Activated CD4-positive, alpha-beta memory T cell treated with anti-CD3 and anti-CD28 coated beads, Interleukin-2, amount 10 ng/mL, durations not matched to agents 7 days and 5 days (primary cell): Measurements from ENCODE around the gene ODC1. TPM values are rescaled to one million over a fixed set of nuclear protein-coding genes. Genes with fewer than 3 reads are reported as not detected.

Source experiments
- CTCF ChIA-PET: fragments of 350-600 bp; sonication (Branson Sonifier 250); formaldehyde crosslinking; loops from one replicate; lab custom pipeline; 2021; ENCODE audit warnings: antibody characterized with exemption, inconsistent platforms; lab: Charles Lee
- POLR2A ChIA-PET: fragments of 350-600 bp; sonication (Branson Sonifier 250); formaldehyde crosslinking; loops from one replicate; lab custom pipeline; 2021; ENCODE audit warnings: antibody characterized with exemption; lab: Charles Lee
- DNase-seq: peaks from one replicate; pipeline ENCODE4 v3.0.0-alpha.2; 2020
- H3K27ac Mint-ChIP-seq: one replicate; pipeline ENCODE4 v1.8.0; 2021; ENCODE audit warnings: mild to moderate bottlenecking, mixed read lengths
- H3K27me3 Mint-ChIP-seq: one replicate; pipeline ENCODE4 v1.8.0; 2021; ENCODE audit warnings: mixed read lengths
- H3K36me3 Mint-ChIP-seq: one replicate; pipeline ENCODE4 v1.8.0; 2021; ENCODE audit warnings: low read depth, mixed read lengths
- H3K4me1 Mint-ChIP-seq: one replicate; pipeline ENCODE4 v1.8.0; 2021; ENCODE audit warnings: mixed read lengths
- H3K4me3 Mint-ChIP-seq: one replicate; pipeline ENCODE4 v1.8.0; 2021; ENCODE audit warnings: mild to moderate bottlenecking, mixed read lengths
- H3K9me3 Mint-ChIP-seq: one replicate; pipeline ENCODE4 v1.8.0; 2021; ENCODE audit warnings: mixed read lengths
- total RNA-seq, 2 experiments: library from RNA; stranded (reverse); gene quantifications; one replicate each; pipeline ENCODE4 v1.2.3, GENCODE V29; 2021

The ODC1 gene
- total RNA-seq, 2 experiments from 2014 or later: 48.1 to 54.9 TPM

- Mint-ChIP-seq H3K27ac (no peak overlapping the region), H3K36me3 (no peaks in the 10 kb centered on the region), H3K9me3 (no peaks in the 10 kb centered on the region), H3K4me3 (no peak overlapping the region), H3K27me3 (peaks cover 7% of the 10 kb centered on the region), H3K4me1 (peaks cover 11% of the 10 kb centered on the region)
- ChIA-PET POLR2A (no interaction called here), CTCF (no interaction called here)
- DNase-seq: no peak
These were observed 27.9 kb upstream of the ODC1 start for GRCh38 chr2:10475811-10476660.

DNA sequence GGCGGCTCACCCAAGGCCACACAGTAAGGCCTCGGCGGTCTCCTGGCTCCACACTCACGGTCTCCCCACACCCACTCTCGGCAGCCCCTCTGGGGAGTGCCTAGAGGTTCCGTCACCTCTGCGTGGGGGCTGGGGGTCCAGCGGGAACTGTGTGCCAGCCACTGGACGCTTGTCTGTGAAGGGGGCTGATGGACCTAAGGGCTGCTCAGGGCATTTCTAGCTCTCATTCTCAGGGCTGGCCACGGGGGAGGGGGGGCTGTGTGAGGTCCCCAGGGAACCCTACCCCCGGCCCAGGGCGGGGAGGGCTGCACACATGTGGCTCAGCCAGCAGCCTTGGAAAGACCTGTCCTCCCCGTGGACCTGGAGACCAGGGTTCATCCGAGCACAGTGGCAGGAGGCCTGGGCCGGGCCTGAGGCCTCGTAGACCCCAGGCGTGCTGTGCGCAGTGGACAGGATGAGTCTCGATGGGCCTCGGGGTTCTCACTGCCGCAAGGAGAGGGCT, 27.1 kb upstream of the ODC1 start:
- no peak for DNase-seq
- peaks cover 11% of the 10 kb centered on the region for H3K4me1 Mint-ChIP-seq
- H3K27ac Mint-ChIP-seq: no peak overlapping the region
- H3K4me3 Mint-ChIP-seq: no peak overlapping the region
- no peaks in the 10 kb centered on the region for H3K36me3 Mint-ChIP-seq
- peaks cover 4% of the 10 kb centered on the region for H3K27me3 Mint-ChIP-seq
- POLR2A ChIA-PET: no interaction called here
- CTCF ChIA-PET: no interaction called here
- H3K9me3 Mint-ChIP-seq: no peaks in the 10 kb centered on the region

- Mint-ChIP-seq H3K36me3 (no peaks in the 10 kb centered on the region), H3K27me3 (peaks cover 4% of the 10 kb centered on the region), H3K9me3 (no peaks in the 10 kb centered on the region), H3K4me1 (peaks cover 11% of the 10 kb centered on the region), H3K4me3 (no peak overlapping the region), H3K27ac (no peak overlapping the region)
- DNase-seq: no peak
- ChIA-PET POLR2A (interaction anchor here (0.9 kb wide), 1 partner anchor 18 kb away, joined by 3 read pairs; no protein-coding TSS in a partner anchor), CTCF (no interaction called here)
These were observed 25.1 kb upstream of the ODC1 start for GRCh38 chr2:10473121-10473756.

DNA sequence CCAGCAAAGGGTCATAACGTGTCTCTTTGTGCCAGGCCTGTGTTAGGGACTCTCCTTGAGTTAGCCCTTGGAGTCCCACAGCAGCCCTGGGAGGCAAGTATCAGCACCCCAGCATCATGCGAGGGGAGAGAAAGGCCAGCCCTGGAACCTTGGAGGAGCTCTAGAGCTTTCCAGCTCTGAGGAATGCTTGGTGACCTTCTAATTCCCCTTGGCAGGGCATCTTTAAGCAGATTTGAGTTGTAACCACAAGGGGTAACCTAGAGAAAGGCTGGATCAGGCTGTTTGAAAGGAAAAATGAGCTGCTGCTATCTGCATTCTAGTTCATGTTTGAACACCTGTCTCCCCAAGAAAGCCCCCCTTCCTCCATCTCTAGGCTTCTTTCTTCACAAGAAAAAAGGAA, 23.8 kb upstream of the ODC1 start:
- Mint-ChIP-seq H3K27ac (no peak overlapping the region), H3K27me3 (peaks cover 4% of the 10 kb centered on the region), H3K4me1 (peaks cover 2% of the 10 kb centered on the region), H3K4me3 (no peak overlapping the region), H3K36me3 (no peaks in the 10 kb centered on the region), H3K9me3 (no peaks in the 10 kb centered on the region)
- ChIA-PET CTCF (no interaction called here), POLR2A (no interaction called here)
- no peak for DNase-seq

DNA sequence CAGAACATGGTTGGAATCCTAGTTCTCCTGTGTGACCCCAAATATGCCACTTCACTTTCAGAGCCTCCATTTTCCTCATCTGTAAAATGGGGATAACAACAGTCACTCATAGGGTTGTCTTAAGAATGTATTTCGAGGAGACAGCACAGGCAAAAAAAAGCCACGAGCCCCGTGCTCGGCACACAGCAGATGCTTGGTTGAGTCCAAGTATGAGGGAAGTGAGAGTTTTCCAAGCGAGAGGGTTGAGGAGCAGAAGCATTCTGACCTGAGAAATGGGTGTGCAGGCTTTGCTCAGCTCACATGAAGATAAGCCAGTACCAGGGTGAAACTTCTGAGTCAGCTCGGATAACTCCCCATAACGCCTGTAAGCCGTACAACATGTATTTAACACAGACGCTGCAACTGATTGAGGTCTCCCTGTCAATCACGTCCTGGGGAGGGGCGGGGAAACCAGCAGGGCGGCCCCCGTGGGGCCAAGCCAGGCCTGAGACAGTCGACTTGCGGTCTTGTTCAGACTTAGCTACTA, 23.0 kb upstream of the ODC1 start:
- POLR2A ChIA-PET: no interaction called here
- Mint-ChIP-seq H3K9me3 (no peaks in the 10 kb centered on the region), H3K4me1 (no peaks in the 10 kb centered on the region), H3K27me3 (peaks cover 4% of the 10 kb centered on the region), H3K27ac (no peak overlapping the region), H3K36me3 (no peaks in the 10 kb centered on the region), H3K4me3 (no peak overlapping the region)
- DNase-seq: no peak
- CTCF ChIA-PET: no interaction called here

- ChIA-PET CTCF (no interaction called here), POLR2A (no interaction called here)
- Mint-ChIP-seq H3K27me3 (peaks cover 4% of the 10 kb centered on the region), H3K27ac (no peak overlapping the region), H3K4me1 (no peaks in the 10 kb centered on the region), H3K9me3 (no peaks in the 10 kb centered on the region), H3K4me3 (no peak overlapping the region), H3K36me3 (no peaks in the 10 kb centered on the region)
- no peak for DNase-seq
These were observed 22.0 kb upstream of the ODC1 start for GRCh38 chr2:10469955-10470608.

DNA sequence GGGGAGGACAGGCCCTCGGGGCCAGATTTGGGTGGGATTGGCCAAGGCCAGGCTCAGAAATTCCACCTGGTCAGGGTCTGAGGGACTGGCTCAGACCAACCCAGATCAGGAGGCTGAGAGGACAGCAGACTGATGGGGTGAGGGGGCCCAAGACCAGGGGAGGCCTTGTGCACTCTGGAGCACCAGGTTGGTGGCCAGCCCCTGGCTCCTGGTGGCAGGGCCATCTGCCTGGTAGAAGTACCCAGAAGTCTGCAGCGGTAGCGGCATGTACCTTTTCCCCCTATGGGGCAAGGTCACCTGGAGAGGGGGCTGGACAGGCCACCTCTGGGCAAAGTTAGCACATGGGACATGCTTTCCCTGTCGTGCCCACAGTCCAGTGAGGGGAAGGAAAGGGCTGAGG, 21.2 kb upstream of the ODC1 start:
- Mint-ChIP-seq H3K36me3 (no peaks in the 10 kb centered on the region), H3K4me3 (no peak overlapping the region), H3K9me3 (no peaks in the 10 kb centered on the region), H3K27ac (no peak overlapping the region), H3K4me1 (no peaks in the 10 kb centered on the region), H3K27me3 (peaks cover 4% of the 10 kb centered on the region)
- ChIA-PET CTCF (no interaction called here), POLR2A (no interaction called here)
- DNase-seq: no peak

DNA sequence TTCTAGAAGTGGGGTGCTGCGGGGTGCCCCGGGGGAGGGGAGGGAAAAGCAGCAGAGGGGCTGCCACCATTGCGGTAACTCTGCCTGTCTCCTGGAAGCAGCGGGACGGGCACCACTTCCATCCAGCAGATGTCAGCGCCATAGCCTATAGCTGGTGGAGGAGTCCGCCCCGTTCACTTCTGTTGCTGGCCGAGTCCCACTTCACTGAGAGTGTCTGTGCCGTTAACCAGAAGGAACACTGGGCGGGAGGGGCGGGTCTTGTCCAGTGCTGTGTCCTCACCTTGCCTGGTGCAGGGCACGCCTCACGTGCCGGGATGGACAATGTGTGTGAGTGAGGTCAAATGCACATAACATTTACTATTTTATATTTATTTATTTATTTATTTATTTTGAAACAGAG, 19.3 kb upstream of the ODC1 start:
- no peak for DNase-seq
- no peaks in the 10 kb centered on the region for H3K9me3 Mint-ChIP-seq
- peaks cover 5% of the 10 kb centered on the region for H3K27me3 Mint-ChIP-seq
- H3K4me3 Mint-ChIP-seq: no peak overlapping the region
- H3K36me3 Mint-ChIP-seq: no peaks in the 10 kb centered on the region
- ChIA-PET POLR2A (no interaction called here), CTCF (no interaction called here)
- no peak overlapping the region for H3K27ac Mint-ChIP-seq
- H3K4me1 Mint-ChIP-seq: no peaks in the 10 kb centered on the region

DNA sequence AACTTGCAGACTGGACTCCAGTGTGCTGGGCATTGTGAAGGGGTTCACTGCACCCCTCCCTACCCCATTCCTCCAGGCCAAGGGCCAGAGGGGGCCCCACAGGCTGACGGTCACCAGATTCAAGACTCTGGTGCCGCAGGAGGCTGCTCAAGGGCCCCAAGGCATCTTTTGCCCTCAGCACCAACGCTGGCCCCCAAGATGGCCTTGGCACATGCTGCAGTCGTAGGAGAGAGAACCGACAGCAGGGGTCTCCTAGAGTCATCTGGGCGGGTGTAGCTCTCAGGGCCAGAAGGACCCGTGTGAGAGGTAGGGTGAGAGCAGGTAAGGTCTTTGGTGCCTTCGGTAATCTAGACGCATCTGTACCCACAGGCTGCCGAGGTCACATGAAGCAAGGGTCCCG, 18.7 kb upstream of the ODC1 start:
- Mint-ChIP-seq H3K36me3 (no peaks in the 10 kb centered on the region), H3K9me3 (no peaks in the 10 kb centered on the region), H3K4me3 (no peak overlapping the region), H3K4me1 (no peaks in the 10 kb centered on the region), H3K27me3 (peaks cover 9% of the 10 kb centered on the region), H3K27ac (no peak overlapping the region)
- ChIA-PET CTCF (interaction anchor here (1.1 kb wide), 1 partner anchor 31 kb away, joined by 3 read pairs; no protein-coding TSS in a partner anchor), POLR2A (no interaction called here)
- no peak for DNase-seq

GRCh38 chr2:10465910-10466309, 17.8 kb upstream of the ODC1 start:
- ChIA-PET POLR2A (no interaction called here), CTCF (interaction anchor here (1.1 kb wide), 1 partner anchor 32 kb away, joined by 3 read pairs; no protein-coding TSS in a partner anchor)
- Mint-ChIP-seq H3K9me3 (no peaks in the 10 kb centered on the region), H3K4me3 (no peak overlapping the region), H3K4me1 (no peaks in the 10 kb centered on the region), H3K27me3 (peaks cover 13% of the 10 kb centered on the region), H3K36me3 (no peaks in the 10 kb centered on the region), H3K27ac (no peak overlapping the region)
- no peak for DNase-seq

DNA sequence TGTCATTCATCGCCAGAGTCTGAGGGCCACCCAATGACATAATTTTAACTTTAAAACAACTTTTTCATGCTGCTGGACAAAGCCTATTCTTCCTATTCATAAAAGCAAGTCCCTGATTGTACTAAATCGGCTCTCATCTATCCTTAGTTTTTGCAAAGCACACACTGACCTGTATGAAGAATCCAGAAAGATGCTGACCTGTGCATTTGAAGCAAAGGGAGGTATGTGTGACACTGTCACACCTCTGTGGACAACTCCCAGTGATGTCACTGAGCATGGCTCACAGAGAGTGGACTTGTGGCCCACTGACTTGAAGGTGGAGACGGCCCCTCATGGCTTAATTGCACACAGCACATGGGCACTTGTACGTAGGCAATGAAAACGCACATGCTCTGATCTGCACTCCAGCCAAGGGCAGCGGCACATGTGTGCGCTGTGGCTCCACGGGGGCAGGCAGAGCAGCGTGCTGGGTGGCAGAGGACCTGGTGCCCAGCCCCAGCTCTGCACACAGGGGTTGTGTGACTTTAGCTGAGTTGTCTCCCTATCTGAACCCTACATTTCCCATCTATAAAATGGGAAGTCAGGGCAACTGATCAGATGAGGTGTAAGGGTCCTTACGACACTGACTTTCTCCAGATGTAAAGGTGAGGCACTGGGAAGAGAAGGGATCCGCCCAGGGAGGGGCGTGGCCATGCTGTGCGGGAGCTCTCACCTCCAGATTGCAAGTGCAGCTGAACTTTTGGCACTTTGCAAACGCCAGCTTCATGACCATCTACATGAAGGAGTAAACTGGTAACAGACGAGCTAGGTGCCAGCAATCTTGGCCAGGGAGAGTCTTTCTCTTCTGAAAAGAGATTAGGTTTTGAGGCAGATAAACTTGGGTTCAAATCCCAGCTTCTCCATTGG, 14.3 kb upstream of the ODC1 start:
- H3K36me3 Mint-ChIP-seq: no peaks in the 10 kb centered on the region
- no peak overlapping the region for H3K27ac Mint-ChIP-seq
- H3K9me3 Mint-ChIP-seq: no peaks in the 10 kb centered on the region
- ChIA-PET POLR2A (no interaction called here), CTCF (interaction anchor here (0.5 to 0.6 kb wide), 2 partner anchors 10 to 197 kb away, joined by 3 read pairs; no protein-coding TSS in a partner anchor)
- H3K27me3 Mint-ChIP-seq: peaks cover 35% of the 10 kb centered on the region
- no peak for DNase-seq
- H3K4me3 Mint-ChIP-seq: no peak overlapping the region
- peaks cover 2% of the 10 kb centered on the region for H3K4me1 Mint-ChIP-seq

- POLR2A ChIA-PET: interaction anchor here (2.0 kb wide), 1 partner anchor 12 kb away, joined by 5 read pairs; the partner anchor contains the start of gene ODC1
- Mint-ChIP-seq H3K4me1 (peaks cover 2% of the 10 kb centered on the region), H3K27me3 (peaks cover 35% of the 10 kb centered on the region), H3K27ac (no peak overlapping the region), H3K9me3 (no peaks in the 10 kb centered on the region), H3K4me3 (no peak overlapping the region), H3K36me3 (no peaks in the 10 kb centered on the region)
- no peak for DNase-seq
- CTCF ChIA-PET: interaction anchor here (0.6 to 2.4 kb wide), 2 partner anchors 11 to 115 kb away, joined by 3 to 5 read pairs; no protein-coding TSS in a partner anchor
These were observed 12.3 kb upstream of the ODC1 start for GRCh38 chr2:10460366-10460796.
